Activated T-cell treated with anti-CD3 and anti-CD28 coated beads for 1 hour (primary cell): ENCODE measurements around the gene FGF18.

Experiments used
- DNase-seq: peaks from one replicate; pipeline ENCODE4 v3.0.0-alpha.2; 2020; ENCODE audit warnings: low read depth

FGF18 gene

DNA sequence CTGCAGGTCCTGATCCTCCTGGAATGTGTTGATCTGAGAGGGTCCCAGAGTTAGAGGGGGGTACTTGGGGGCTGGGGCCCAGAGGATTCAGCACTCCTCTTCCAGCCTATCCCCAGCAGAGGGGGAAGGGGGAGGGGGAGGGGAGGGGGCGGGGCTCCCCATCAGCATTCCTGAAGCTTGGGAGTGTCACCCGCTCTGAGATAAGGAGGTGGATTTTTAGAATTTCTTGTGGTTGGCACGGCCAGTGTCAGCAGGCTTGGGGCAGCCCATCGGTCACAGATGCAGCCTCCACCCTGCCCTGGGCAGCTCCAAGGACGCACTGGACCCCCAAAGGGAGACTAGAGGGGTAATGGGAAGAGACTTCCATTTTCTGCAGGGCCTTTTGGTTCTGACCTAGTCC, 5.3 kb downstream of the FGF18 start:
- no peak for DNase-seq

DNA sequence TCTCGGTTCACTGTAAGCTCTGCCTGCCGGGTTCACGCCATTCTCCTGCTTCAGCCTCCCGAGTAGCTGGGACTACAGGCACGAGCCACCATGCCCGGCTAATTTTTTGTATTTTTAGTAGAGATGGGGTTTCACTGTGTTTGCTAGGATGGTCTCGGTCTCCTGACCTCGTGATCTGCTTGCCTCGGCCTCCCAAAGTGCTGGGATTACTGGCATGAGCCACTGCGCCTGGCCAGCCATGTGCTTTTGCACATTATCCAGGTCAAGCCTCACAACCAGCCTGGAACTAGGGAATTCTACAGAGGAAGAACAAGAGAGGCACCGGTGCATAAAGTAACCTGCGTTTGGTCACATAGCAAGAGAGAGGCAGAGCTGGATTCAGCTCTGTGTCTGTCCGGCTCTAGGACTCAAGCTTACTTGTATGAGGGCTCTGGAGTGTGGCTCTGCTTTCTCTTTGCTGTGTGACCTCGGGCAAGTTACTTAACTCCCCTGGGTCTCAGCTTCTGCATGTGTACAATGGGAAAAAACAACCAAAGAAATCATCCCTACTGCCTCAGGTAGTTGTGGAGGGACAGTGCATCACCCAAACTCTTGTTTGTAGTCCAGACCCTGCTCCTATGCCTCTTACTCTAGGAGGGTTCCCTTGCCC, 6.3 kb downstream of the FGF18 start:
- no peak for DNase-seq

DNA sequence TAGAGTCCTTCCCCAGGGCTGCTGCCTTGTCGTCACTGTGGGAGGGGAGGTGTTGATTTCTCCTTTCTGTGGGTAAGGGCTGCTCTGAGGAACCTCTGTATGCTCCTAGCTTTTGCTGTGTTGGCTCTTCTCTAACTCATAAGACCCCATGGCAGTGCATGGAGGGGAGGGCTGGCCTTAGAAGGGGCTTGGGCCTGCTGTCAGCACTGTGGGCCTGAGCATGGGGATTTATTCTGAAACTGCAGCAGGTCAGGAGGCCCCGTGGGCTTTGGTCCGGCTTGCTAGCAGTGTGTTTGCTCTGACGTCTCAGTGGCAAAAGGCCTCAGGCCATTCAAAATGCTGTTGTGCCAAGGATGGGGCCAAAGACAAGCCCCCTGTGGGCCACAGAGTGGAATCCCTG, 6.8 kb downstream of the FGF18 start:
- no peak for DNase-seq

DNA sequence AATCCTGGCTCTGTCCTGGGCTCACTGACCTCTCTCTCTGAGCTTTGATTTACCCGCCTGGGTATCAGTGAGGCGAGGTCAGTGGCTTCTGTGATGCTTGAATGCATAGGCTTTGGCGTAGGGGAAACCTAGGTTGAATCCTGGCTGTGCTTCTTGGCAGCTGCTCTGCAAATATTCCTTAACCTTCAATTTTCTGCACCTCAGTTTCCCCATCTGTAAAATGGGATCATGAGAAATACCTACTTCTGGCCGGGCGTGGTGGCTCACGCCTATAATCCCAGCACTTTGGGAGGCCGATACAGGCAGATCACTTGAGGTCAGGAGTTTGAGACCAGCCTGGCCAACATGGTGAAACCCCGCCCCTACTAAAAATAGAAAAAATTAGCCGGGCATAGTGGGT, 7.2 kb downstream of the FGF18 start:
- no peak for DNase-seq

DNA sequence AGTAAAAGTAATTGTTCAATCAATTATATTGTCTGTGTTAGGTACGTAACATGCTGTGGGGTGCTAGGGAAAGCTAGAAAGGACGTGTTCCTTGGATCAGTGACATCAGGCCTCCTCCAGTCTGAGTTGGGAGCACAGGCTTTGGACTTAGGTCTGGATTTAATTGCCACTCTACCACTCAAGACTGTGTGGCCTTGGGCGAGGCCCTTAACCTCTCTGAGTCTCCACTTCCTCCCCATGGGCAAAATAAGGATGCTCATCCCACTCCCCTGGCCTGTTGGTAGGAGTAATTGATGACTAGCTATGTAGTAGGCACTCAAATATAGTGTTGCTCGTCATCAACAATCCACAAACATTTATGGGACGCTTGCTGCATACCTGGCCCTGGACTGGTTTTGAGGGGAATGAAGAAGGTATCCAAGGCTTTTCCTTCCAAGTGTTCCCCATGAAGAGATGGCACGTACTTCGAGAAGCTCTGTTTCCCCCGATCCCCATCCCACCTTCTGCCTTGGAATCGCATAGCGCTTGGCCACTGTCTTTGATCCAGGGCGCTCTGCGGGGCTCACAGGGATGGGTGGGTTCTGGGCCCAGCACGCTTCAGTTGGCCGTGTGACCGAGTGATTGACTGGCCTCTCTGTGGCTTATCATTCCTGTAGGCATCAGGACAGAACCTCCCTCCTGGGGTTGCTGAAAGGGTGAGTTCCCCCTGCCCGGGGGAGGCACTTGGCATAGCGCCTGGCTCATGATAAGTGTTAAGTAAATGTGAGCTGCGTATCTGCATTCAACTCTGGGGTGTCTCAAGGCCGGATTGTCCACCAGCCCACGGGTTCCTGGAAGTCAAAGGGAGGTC, 8.1 kb downstream of the FGF18 start:
- no peak for DNase-seq

DNA sequence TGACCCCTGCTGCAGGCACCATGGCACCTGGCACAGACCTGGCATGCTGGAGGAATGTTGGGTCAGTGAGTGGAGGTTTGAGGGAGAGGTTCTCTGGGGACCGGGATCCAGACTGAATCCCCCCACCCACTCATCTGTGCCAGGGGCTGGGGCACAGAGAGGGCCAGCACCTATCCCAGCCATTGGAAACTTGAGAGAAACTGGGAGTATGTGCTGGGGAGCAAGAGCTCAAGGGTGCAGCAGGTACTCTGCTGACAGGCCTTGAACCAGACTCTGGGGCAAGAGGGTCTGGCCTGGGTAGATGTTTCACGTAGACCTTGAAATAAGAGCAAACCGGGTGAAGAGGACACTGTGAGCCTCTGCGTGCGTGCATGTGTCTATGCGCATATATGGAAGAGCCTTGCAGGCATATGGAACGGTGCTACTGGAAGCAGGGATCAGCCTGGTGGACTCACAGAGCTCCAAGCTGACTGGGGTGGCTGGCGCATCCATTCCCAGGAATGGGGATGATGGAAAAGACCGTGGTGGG, 8.8 kb downstream of the FGF18 start:
- DNase-seq = no peak

DNA sequence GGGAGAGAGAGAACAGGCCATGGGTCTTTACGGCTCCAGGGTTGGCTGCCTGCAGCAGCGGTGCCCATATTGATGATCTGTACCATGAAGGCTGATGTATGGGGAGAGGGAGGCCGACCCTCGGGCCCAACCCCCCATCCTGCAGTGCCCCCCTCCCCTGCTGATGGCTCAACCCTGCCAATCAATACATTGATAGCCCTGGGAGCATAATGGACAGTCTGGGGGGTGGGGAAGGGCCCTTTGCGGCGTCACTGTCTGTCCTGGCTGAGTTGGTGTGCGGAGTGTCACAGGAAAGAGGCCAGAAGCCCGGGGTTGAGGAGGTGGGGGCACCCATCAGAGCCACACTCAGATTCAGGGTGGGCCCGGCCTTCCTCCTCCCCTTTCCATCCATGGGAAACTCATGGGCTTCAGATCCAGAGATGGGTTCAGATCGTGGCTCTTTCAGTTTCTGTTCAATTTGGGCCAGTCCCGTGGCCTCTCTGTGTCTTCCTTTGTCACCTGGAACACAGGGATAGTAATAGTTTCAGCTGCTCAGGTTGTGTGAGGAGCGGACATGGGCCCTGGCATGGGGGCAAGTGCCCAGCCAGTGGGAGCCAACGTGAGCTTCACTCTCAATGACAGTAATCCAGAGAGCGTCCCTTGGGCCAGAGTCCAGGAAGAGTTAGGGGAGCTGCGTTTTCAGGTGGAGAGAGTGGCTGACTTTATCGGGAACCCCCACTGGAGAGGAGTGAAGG, 9.5 kb downstream of the FGF18 start:
- no peak for DNase-seq

DNA sequence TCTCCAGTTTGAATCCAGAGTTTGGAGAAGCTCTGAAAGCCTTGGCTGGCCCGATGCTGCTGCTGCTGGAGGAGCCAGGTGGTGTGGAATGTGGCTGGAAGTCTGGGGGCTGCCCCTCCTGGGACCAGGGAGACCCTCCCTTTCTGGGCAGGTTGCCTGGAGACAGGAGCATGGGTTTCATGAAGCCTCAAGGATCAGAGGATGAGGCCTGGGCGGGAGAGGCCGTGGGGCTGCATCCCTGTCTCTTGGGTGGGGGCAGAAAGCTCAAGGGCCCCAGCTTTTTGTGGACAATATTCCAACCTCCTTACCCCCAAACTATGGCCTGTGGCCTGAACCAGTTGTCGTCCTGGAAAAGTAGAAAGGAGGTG, 10.1 kb downstream of the FGF18 start:
- DNase-seq = no peak

DNA sequence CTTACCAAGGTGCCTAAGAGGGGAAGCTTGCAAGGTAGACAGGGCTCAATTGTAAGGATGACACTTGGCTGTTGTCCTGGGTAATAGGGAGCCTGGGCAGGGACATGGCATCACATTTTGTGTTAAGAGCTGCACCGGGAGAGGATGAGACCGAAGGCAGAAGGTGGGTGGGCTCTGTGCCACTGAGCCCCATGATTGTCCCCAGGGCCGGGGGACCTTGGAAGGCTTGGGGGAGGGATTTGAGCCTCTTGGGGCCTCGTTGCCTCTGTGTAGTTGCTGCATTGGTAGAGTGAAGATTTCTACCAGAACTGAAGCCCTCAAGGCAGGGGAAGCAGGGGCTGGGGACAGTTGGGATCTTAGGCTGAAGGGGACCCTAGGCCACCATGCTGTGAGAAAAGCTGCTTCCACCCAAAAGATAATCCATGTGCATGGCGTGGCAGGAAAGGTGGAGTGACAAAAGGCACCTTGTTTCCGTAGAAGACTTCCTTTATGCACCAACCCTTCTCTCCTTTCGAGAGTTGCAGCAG, 11.9 kb downstream of the FGF18 start:
- DNase-seq = no peak

DNA sequence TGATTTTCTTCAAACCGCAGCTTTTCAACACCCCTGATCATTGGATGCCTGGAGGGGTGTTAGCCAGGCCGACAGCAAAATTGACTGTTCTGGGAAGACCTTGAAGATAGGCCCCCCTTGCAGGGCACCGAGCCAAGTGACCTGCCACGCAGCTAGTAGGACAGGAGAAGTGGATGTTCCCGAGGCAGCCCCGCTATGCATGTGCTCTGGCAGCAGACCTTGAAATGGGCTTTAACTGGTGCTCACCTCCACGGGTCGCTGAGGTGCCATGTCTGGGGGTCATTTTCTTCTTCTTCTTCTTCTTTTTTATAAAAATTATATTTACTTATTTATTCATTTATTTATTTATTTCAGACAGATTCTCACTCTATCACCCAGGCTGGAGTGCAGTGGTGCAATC, 12.6 kb downstream of the FGF18 start:
- no peak for DNase-seq

DNA sequence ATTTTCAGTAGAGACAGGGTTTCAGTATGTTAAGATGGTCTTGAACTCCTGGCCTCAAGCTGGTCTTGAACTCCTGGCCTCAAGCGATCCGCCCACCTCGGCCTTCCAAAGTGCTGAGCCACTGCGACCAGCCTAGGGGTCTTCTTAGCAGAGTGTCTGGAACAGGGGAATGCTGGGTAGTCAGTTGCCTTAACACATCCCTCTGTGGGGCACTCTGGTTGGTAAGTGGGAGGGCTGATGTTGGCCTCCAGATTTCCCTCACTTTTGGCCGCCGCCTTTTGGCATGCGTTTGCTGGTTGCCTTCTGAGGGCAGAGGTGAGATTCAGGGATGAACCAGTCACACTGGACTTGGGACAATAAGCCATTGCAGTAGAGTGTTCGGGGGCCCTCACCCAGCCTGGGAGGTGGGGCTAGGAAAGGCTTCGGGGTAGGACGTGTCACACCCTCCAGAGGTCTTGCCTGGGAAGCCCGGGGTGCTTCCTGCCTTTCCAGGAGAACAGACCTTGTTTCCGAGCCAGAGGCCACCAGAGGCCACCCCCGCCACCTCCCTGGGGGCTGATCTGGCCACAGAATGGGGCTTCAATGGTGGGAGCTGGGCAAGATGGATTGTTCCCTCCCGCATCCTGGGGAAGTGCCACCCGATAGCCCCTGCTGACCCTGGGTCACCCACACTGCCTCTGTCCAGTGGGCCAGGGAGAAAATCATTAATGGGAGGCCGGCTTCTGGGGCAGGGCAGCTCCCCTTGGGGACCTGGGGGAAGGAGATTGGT, 13.3 kb downstream of the FGF18 start:
- DNase-seq = no peak

DNA sequence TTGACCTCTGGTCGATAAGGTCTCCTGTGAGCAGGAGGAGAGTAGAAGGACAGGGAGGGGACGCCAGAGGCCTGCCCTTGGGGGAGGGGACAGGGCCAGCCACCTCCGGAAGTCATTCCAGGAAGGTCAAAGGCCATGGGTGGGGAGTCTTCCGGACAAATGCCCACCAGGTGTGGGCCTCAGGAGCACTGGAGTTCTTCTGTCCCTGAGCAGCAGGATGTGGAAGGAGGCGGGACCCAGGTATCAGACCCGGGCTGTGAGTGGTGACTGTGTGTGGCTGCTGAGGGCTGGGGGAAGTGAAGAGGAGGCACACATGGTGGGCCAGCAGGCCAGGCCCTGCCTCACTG, 13.9 kb downstream of the FGF18 start:
- DNase-seq = no peak

DNA sequence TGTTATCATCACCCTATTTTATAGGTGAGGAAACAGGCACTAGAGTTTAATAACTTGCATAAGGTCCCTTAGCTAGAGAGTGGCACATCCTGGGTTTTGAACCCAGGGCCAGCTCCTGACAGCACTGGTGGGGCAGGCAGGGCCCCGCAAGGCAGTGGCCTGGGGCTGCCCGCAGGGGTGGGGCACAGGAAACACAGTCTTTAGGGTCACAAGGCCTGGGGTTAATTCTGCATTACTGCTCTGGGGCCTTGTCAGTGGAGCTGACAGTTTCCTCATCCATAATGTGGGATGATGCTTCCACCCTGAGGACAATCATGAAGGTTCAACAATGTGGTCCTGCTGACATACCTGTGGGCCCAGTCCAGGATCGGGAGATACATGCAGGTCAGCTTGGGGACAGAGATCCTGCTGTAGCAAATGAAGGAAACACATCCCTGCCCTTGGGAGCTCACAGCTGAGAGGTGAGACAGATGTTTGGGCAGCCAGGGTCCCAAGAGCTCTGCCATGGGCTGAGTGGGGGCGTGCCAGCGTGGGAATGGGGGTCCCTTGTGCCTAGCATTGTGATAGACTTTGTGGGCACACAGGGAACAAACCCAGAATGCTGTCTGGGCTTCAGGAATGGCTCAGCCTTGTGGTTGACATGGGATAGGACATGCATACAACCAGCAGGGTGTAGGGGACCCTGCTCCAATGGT, 14.7 kb downstream of the FGF18 start:
- DNase-seq = no peak

DNA sequence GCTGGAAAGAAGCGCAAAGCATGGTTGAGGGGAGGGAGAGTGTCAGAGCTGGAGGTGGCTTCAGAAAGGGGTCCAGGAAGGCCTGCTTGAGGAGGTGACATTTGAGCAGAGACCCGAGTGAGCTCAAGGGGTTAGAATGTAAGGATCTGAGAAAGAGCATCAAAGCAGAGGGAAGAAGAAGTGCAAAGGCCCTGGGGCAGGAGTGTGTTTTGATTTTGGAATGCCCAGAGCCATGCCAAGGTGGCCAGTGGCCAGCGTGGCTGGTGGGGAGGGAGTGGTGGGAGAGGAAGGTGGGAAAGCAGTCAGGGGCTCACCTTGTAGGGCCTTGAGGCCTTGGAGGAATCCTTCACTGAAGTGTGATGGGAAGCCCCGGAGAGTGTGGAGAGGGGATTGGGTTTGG, 15.4 kb downstream of the FGF18 start:
- DNase-seq = no peak

DNA sequence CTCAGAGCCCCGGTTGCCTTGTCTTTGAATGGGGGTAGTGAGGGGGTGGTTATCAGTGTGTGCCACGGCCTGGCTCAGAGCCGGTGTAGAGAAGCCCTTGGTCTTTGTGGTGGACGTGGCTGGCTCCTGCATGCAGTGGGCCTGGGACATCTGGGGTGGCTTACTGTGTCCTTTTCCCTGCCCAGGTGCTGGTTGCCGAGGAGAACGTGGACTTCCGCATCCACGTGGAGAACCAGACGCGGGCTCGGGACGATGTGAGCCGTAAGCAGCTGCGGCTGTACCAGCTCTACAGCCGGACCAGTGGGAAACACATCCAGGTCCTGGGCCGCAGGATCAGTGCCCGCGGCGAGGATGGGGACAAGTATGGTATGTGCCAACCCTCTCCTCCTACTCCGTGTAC, 16.5 kb downstream of the FGF18 start:
- DNase-seq = no peak

DNA sequence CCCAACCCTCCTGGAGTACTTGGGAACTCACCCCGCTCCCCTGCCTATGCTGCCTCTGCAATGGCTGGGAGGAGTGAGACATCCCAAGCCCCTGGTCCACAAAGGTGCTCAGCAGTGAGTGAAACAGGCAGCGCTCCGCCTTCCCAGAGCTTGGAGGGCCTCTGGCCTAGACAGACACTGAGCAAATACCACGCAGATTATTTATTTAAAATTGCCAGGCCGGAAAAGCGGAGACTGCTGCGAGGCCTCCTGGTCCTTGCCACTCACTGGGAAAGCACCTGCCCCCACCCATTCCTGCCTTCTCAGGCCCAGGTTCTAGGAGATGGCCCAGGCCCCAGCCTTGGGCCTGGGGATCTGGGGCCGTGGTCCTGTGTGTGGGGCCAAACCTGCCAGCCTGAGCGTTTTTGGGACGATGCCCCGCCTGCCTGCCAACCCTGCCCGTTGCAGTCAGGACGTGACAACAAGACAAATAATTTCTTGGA, 17.4 kb downstream of the FGF18 start:
- no peak for DNase-seq

DNA sequence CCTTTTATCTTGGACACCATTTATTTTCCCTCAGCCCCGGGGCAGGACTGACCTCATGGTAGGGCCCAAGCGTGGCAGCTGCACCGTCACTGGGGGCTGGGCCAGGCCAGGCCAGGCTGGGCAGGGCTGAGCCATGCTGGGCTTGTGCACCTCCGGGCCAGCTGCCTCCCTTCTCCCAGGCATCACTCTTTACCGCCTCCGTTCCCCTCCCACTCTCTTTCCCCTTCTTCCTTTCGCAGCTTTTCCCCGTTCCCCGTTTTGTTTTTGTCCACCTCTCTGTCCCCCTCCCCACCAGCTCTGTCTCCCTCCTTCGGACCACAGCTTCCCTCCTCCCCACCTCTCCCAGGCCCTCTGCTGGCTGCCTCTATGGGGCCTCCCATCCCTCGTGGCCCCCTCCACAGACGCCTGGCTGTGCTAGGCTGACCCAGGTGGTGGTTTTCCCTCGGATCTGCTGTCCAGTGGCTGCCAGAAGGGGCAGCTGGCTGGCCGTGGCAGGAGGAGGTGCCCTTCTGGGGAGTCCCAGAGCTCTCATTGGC, 17.9 kb downstream of the FGF18 start:
- no peak for DNase-seq

DNA sequence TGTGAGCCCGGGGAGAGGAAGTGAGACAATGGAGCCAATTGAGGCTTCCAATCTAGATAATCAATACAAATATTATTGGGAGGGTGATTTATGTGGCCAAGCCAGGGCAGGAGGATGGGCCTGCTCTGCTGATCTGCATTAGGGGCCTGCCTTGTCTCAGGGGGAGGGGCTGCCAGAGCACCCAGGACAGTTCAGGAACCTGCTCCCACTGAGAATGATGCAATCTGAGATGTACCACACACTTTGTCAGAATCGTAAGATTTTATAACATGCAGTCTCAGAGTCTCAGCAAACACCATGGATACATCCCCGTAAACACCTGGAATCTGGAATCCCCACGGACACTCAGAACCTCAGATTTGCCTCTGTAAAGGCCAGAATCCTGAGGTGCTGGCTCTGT, 19.3 kb downstream of the FGF18 start:
- DNase-seq = no peak

DNA sequence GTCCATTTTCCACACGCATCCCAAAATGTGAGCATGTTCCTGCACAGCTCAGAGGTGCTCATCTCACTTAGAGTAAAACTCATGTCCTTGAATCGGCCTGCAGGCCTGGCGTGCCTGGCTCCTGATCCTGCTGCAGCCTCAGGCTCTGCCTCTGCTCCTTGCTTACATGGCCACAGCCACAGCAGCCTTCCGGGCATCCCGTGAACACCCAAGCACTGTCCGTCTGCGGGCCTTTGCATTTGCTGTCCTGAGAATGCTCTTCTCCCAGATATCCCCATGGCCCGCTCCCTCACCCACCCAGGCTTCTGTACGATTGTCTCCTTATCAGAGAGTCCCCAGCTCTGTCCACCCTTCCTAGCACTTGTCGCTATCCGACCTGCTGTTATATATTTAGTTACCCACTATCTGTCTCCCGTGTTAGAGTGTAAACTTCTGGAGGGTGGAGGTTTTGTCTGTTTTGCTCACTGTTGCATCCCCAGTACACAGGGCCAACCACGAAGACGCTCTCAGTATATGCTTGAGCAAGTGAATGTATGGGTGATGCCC, 21.9 kb downstream of the FGF18 start:
- no peak for DNase-seq

DNA sequence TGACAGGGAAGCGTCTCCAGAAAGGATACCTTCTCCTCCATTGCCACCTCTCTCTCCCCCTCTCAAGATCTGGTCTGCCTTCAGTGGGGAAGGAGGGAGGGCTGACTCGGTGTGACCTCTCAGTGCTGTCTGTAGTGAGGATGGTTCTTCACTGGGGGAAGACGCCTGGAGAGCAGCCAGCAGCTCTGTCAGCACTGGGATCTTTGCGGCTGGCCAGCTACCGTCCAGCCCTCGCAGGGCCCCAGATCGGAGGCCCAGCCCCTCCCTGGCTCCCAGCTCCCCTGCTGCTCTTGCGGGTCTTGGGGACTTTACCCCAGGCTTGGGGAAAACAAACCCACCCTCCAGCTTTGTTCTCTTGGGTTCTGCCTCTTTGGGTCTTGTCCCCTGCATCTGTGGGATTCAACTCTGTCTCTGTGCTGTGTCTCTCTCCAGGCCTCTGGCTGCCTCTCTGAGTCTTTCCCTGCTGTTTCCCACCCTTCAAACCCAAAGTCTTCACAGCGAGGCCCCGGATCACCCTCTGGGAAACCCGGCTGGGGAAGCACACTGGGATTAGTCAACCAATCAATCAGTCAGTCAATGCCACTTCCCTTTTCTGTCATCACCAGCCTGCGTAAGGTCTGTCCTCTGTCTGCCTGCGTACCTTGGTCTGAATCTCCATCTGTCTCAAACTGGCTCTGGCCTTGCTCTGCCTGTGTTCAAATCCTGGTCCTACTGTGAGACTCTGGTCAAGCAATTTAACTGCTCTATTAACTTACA, 23.0 kb downstream of the FGF18 start:
- DNase-seq = no peak
